Osteoblast (primary cell): ENCODE data around the gene TRRAP. TPM values are rescaled to one million over a fixed set of nuclear protein-coding genes. Genes with fewer than 3 reads are reported as not detected.
A peak's percentile ranks its signal among the peaks of the same experiment; 100 is the strongest.

ENCODE experiments used
- DNase-seq: peaks from one replicate; pipeline ENCODE4 v3.0.0; 2011; ENCODE audit warnings: low spot score, mixed read lengths; ENCODE audit not compliant: insufficient read length; ENCODE audit errors: missing footprints
- H2AFZ ChIP-seq: 2 replicates; pipeline ENCODE4 v1.6.0; 2011; ENCODE audit warnings: mild to moderate bottlenecking, low read length
- H3K27ac ChIP-seq: 2 replicates; pipeline ENCODE4 v1.5.1; 2011; ENCODE audit warnings: mild to moderate bottlenecking, low read depth, low read length, moderate library complexity
- H3K27me3 ChIP-seq: 2 replicates; pipeline ENCODE4 v1.6.0; 2012; ENCODE audit warnings: mild to moderate bottlenecking, control low read depth, inconsistent platforms, low read length, moderate library complexity; ENCODE audit not compliant: insufficient read depth
- H3K36me3 ChIP-seq: 2 replicates; pipeline ENCODE4 v1.5.1; 2011; ENCODE audit warnings: mild to moderate bottlenecking, low read length, control low read depth, moderate library complexity; ENCODE audit not compliant: insufficient read depth
- H3K4me1 ChIP-seq: 2 replicates; pipeline ENCODE4 v1.5.1; 2011; ENCODE audit warnings: mild to moderate bottlenecking, low read length, control low read depth, moderate library complexity; ENCODE audit not compliant: insufficient read depth
- H3K4me2 ChIP-seq: 2 replicates; pipeline ENCODE4 v1.6.0; 2011; ENCODE audit warnings: mild to moderate bottlenecking, low read length; ENCODE audit not compliant: insufficient read depth
- H3K4me3 ChIP-seq: fragments of 200-600 bp; sonication (generic); 3 replicates; pipeline ENCODE4 v1.5.1; 2012; ENCODE audit warnings: mild to moderate bottlenecking, low read length, inconsistent platforms; ENCODE audit not compliant: insufficient read depth
- H3K79me2 ChIP-seq: 2 replicates; pipeline ENCODE4 v1.6.0; 2012; ENCODE audit warnings: mild to moderate bottlenecking, low read length, control low read depth, inconsistent platforms; ENCODE audit not compliant: insufficient read depth
- H3K9me3 ChIP-seq: 2 replicates; pipeline ENCODE4 v1.5.1; 2011; ENCODE audit warnings: low read depth, low read length, control low read depth
- H4K20me1 ChIP-seq: 2 replicates; pipeline ENCODE4 v1.6.0; 2012; ENCODE audit warnings: mild to moderate bottlenecking, low read length, control low read depth; ENCODE audit not compliant: insufficient read depth
- CTCF ChIP-seq: IDR thresholded peaks from 2 replicates; pipeline ENCODE4 v1.5.1; 2011; ENCODE audit warnings: mild to moderate bottlenecking, low read depth, low read length, moderate library complexity; ENCODE audit errors: extremely low read depth
- total RNA-seq: library from RNA; depleted of rRNA; stranded (reverse); fragments of >200 nt; gene quantifications from 2 replicates; pipeline ENCODE4 v1.2.3, GENCODE V29; 2012

Gene TRRAP
- total RNA-seq, 1 donor: 17.7 TPM

GRCh38 chr7:98862203-98862602 lies 16.1 kb upstream of the TRRAP start:
- no peak for DNase-seq
- H3K27ac ChIP-seq: no peak overlapping the region
- peaks cover 9% of the 10 kb centered on the region for H3K27me3 ChIP-seq
- TF ChIP-seq CTCF: no peak
- no peaks in the 10 kb centered on the region for H3K36me3 ChIP-seq
- H3K4me3 ChIP-seq: no peak overlapping the region
- H2AFZ ChIP-seq: no peak overlapping the region
- H4K20me1 ChIP-seq: no peaks in the 10 kb centered on the region
- H3K9me3 ChIP-seq: no peaks in the 10 kb centered on the region
- H3K79me2 ChIP-seq: no peaks in the 10 kb centered on the region
- H3K4me1 ChIP-seq: peaks cover 10% of the 10 kb centered on the region
- no peak overlapping the region for H3K4me2 ChIP-seq

- TF ChIP-seq CTCF: no peak
Measured at GRCh38 chr7:98862716-98863420, 15.5 kb upstream of the TRRAP start.

GRCh38 chr7:98863601-98864000 lies 14.7 kb upstream of the TRRAP start:
- Histone ChIP-seq H3K27ac (no peak overlapping the region), H2AFZ (no peak overlapping the region)

More at GRCh38 chr7:98862716-98863420, 15.5 kb upstream of the TRRAP start:
- H3K36me3 ChIP-seq: no peaks in the 10 kb centered on the region
- H2AFZ ChIP-seq: no peak overlapping the region
- peaks cover 9% of the 10 kb centered on the region for H3K27me3 ChIP-seq
- peaks cover 10% of the 10 kb centered on the region for H3K4me1 ChIP-seq
- H3K4me2 ChIP-seq: no peak overlapping the region
- H3K27ac ChIP-seq: no peak overlapping the region
- no peaks in the 10 kb centered on the region for H4K20me1 ChIP-seq
- no peak overlapping the region for H3K4me3 ChIP-seq
- no peaks in the 10 kb centered on the region for H3K9me3 ChIP-seq
- DNase-seq: peak; percentile 85
- no peaks in the 10 kb centered on the region for H3K79me2 ChIP-seq

More at GRCh38 chr7:98863601-98864000, 14.7 kb upstream of the TRRAP start:
- Histone ChIP-seq H3K4me3 (no peak overlapping the region), H3K4me1 (peaks cover 10% of the 10 kb centered on the region), H3K79me2 (no peaks in the 10 kb centered on the region), H3K4me2 (no peak overlapping the region), H3K9me3 (no peaks in the 10 kb centered on the region), H3K27me3 (peaks cover 15% of the 10 kb centered on the region), H3K36me3 (no peaks in the 10 kb centered on the region), H4K20me1 (no peaks in the 10 kb centered on the region)
- TF ChIP-seq CTCF: no peak
- DNase-seq: no peak
